ENCODE results near the gene VPS33B.

The VPS33B gene

GRCh38 chr15:90986790-90987507, 35.4 kb downstream of the VPS33B start:
- in situ Hi-C loops (cut with MboI; ENCODE audit: low sequenced_read_pairs): no loop called here

- in situ Hi-C loops (cut with MboI; ENCODE audit: low sequenced_read_pairs): no loop called here
Measured at GRCh38 chr15:90982135-90982534, 40.3 kb downstream of the VPS33B start.

- in situ Hi-C loops (cut with MboI; ENCODE audit: low sequenced_read_pairs): no loop called here
Measured at GRCh38 chr15:90981681-90982080, 40.7 kb downstream of the VPS33B start.

GRCh38 chr15:90979582-90979981, 42.8 kb downstream of the VPS33B start:
- in situ Hi-C loops (cut with MboI; ENCODE audit: low sequenced_read_pairs): no loop called here

- in situ Hi-C loops (cut with MboI; ENCODE audit: low sequenced_read_pairs): no loop called here
Measured at GRCh38 chr15:90974216-90974615, 48.2 kb downstream of the VPS33B start.

GRCh38 chr15:90972133-90972532, 50.3 kb downstream of the VPS33B start:
- in situ Hi-C loops (cut with MboI; ENCODE audit: low sequenced_read_pairs): no loop called here

- in situ Hi-C loops (cut with MboI; ENCODE audit: low sequenced_read_pairs): no loop called here
Measured at GRCh38 chr15:90970274-90970673, 52.1 kb downstream of the VPS33B start.

GRCh38 chr15:90968434-90968833, 54.0 kb downstream of the VPS33B start:
- in situ Hi-C loops (cut with MboI; ENCODE audit: low sequenced_read_pairs): no loop called here

- in situ Hi-C loops (cut with MboI; ENCODE audit: low sequenced_read_pairs): no loop called here
Measured at GRCh38 chr15:90967206-90967605, 55.2 kb downstream of the VPS33B start.

GRCh38 chr15:90966262-90966661, 56.1 kb downstream of the VPS33B start:
- in situ Hi-C loops (cut with MboI; ENCODE audit: low sequenced_read_pairs): no loop called here

GRCh38 chr15:90962021-90962420, 60.4 kb downstream of the VPS33B start:
- in situ Hi-C loops (cut with MboI; ENCODE audit: low sequenced_read_pairs): no loop called here

- in situ Hi-C loops (cut with MboI; ENCODE audit: low sequenced_read_pairs): no loop called here
Measured at GRCh38 chr15:90960298-90961091, 61.9 kb downstream of the VPS33B start.

- in situ Hi-C loops (cut with MboI; ENCODE audit: low sequenced_read_pairs): no loop called here
Measured at GRCh38 chr15:90959894-90960293, 62.5 kb downstream of the VPS33B start.

GRCh38 chr15:90959028-90959595, 63.3 kb downstream of the VPS33B start:
- in situ Hi-C loops (cut with MboI; ENCODE audit: low sequenced_read_pairs): no loop called here

- in situ Hi-C loops (cut with MboI; ENCODE audit: low sequenced_read_pairs): no loop called here
Measured at GRCh38 chr15:90957791-90958190, 64.6 kb downstream of the VPS33B start.

- in situ Hi-C loops (cut with MboI; ENCODE audit: low sequenced_read_pairs): no loop called here
Measured at GRCh38 chr15:90957031-90957790, 65.2 kb downstream of the VPS33B start.

GRCh38 chr15:90956274-90957030, 65.9 kb downstream of the VPS33B start:
- in situ Hi-C loops (cut with MboI; ENCODE audit: low sequenced_read_pairs): no loop called here

GRCh38 chr15:90955624-90956273, 66.6 kb downstream of the VPS33B start:
- in situ Hi-C loops (cut with MboI; ENCODE audit: low sequenced_read_pairs): no loop called here

- in situ Hi-C loops (cut with MboI; ENCODE audit: low sequenced_read_pairs): no loop called here
Measured at GRCh38 chr15:90954712-90955623, 67.4 kb downstream of the VPS33B start, which contains the start of gene RCCD1. Gene RCCD1, plus strand, starts transcription at chr15:90954884. Its CDS starts 1,851 bp downstream, at chr15:90956735.

Data from HL-60/S4 treated with phorbol 12-myristate 13-acetate at 8.2 ng/mL for 4 days and 3 days (cell line).